Gastroesophageal sphincter (tissue), 4 donors: Measurements from ENCODE around the gene PCK2. TPM values are rescaled to one million over a fixed set of nuclear protein-coding genes. Genes with fewer than 3 reads are reported as not detected.

Experiments
- ATAC-seq: fragments of 150-250 bp; one replicate; pipeline ENCODE4 v1.9.1; 2016; ENCODE audit warnings: mild to moderate bottlenecking, moderate library complexity
- H3K27ac ChIP-seq, 4 donors: fragments of 200-600 bp; sonication (generic) in 3 of 4; 1 replicate in 3 of 4; 2 replicates in 1 of 4; pipeline ENCODE4 v1.5.1; 2016 to 2019
- H3K27me3 ChIP-seq: fragments of 200-600 bp; sonication (generic); one replicate; pipeline ENCODE4 v1.5.1; 2019
- H3K36me3 ChIP-seq, 2 donors: fragments of 200-600 bp; sonication (generic); one replicate each; pipeline ENCODE4 v1.5.1; 2019; ENCODE audit warnings: control low read depth in 1 of 2
- H3K4me1 ChIP-seq, 3 donors: fragments of 200-600 bp; sonication (generic); 1 replicate in 2 of 3; 2 replicates in 1 of 3; pipeline ENCODE4 v1.5.1; 2016 to 2019; ENCODE audit warnings: control low read depth in 2 of 3
- H3K4me3 ChIP-seq, 2 donors: fragments of 200-600 bp; sonication (generic); one replicate each; pipeline ENCODE4 v1.5.1; 2019; ENCODE audit warnings: mild to moderate bottlenecking in 1 of 2, moderate library complexity in 1 of 2
- H3K9me3 ChIP-seq, 3 donors: fragments of 200-600 bp; sonication (generic); one replicate each; pipeline ENCODE4 v1.5.1; 2017 to 2019; ENCODE audit warnings: control low read depth in 2 of 3
- CTCF ChIP-seq, 4 experiments: fragments of 200-600 bp in 2 of 4; fragments of 450-650 bp in 2 of 4; sonication (generic) in 1 of 4; IDR thresholded peaks; one replicate each; pipeline ENCODE4 v1.5.1; 2017 to 2019; ENCODE audit warnings: antibody characterized with exemption in 4 of 4, mild to moderate bottlenecking in 2 of 4, moderate library complexity in 2 of 4
- EP300 ChIP-seq: sonication (generic); formaldehyde crosslinking; IDR thresholded peaks from one replicate; pipeline ENCODE4 v1.6.1; 2017; ENCODE audit warnings: antibody characterized with exemption, mild to moderate bottlenecking
- POLR2A ChIP-seq, 2 donors: fragments of 450-650 bp; IDR thresholded peaks; one replicate each; pipeline ENCODE4 v1.6.1; 2017; ENCODE audit warnings: antibody characterized with exemption in 2 of 2, mild to moderate bottlenecking in 2 of 2, moderate library complexity in 1 of 2
- POLR2AphosphoS5 ChIP-seq: sonication (generic); formaldehyde crosslinking; IDR thresholded peaks from one replicate; pipeline ENCODE4 v1.6.1; 2017; ENCODE audit warnings: antibody characterized with exemption
- WGBS, 2 donors: methylation state at CpG; one replicate each; pipeline ENCODE4 v1.1.5; 2018; ENCODE audit warnings: low coverage in 1 of 2; 5-methylcytosine and 5-hydroxymethylcytosine counted together
- total RNA-seq, 4 donors: library from RNA; depleted of rRNA; stranded (reverse); fragments of >200 nt; gene quantifications; one replicate each; pipeline ENCODE4 v1.1.0, GENCODE V29; 2016

The PCK2 gene
- total RNA-seq, 4 donors from 2014 or later, result 9.2 to 14.9 (median 11.6) TPM

GRCh38 chr14:24071144-24071697 lies 22.9 kb upstream of the PCK2 start, which contains the start of gene CPNE6:
TSS of gene CPNE6 (plus strand) at chr14:24071562. CDS start at chr14:24072937, 1,375 bp downstream.
- no peaks in the 10 kb centered on the region for H3K36me3 ChIP-seq
- H3K4me1 ChIP-seq, result peaks cover 0 to 21% (median 0%) of the 10 kb centered on the region in 3 donors
- 60% methylated on average over 8 of the region's 19 CpGs; no CpG with 5 or more reads in 1 of the 2 donors for WGBS, 2 donors
- TF ChIP-seq POLR2AphosphoS5 (no peak), POLR2A (IDR thresholded peaks at IDR 0.05) (no peak), EP300 (no peak), CTCF (IDR thresholded peaks at IDR 0.05) (no peak)
- H3K4me3 ChIP-seq, result no peak within 1 kb of the TSS
- peaks cover 44% of the 10 kb centered on the region for H3K27me3 ChIP-seq
- H3K27ac ChIP-seq, result no peak within 1 kb of the TSS
- no peak for ATAC-seq
- no peaks in the 10 kb centered on the region for H3K9me3 ChIP-seq

GRCh38 chr14:24071836-24072430 lies 22.2 kb upstream of the PCK2 start:
- H3K27me3 ChIP-seq, result peaks cover 44% of the 10 kb centered on the region
- no peaks in the 10 kb centered on the region for H3K9me3 ChIP-seq
- H3K4me3 ChIP-seq, result no peak overlapping the region
- no peak overlapping the region for H3K27ac ChIP-seq
- peaks cover 0 to 21% (median 0%) of the 10 kb centered on the region in 3 donors for H3K4me1 ChIP-seq
- no peak for ATAC-seq
- no peak for TF ChIP-seq POLR2AphosphoS5
- no peak for TF ChIP-seq CTCF (IDR thresholded peaks at IDR 0.05)
- no peak for TF ChIP-seq EP300
- TF ChIP-seq POLR2A (IDR thresholded peaks at IDR 0.05), result no peak
- WGBS, 2 donors, result 48% methylated on average over 7 of the region's 12 CpGs; no CpG with 5 or more reads in 1 of the 2 donors
- H3K36me3 ChIP-seq, result no peaks in the 10 kb centered on the region

- Histone ChIP-seq H3K36me3 (no peaks in the 10 kb centered on the region), H3K27ac (no peak overlapping the region), H3K4me1 (peaks cover 0 to 21% (median 0%) of the 10 kb centered on the region in 3 donors), H3K4me3 (no peak overlapping the region), H3K9me3 (no peaks in the 10 kb centered on the region), H3K27me3 (peaks cover 44% of the 10 kb centered on the region)
- ATAC-seq, result no peak
- no CpG with 5 or more reads among the region's 7 CpGs for WGBS, 2 donors
- TF ChIP-seq POLR2A (IDR thresholded peaks at IDR 0.05) (no peak), POLR2AphosphoS5 (no peak), CTCF (IDR thresholded peaks at IDR 0.05) (no peak), EP300 (no peak)
These were observed 21.7 kb upstream of the PCK2 start for GRCh38 chr14:24072436-24072835.

GRCh38 chr14:24072881-24073877 lies 20.9 kb upstream of the PCK2 start:
- WGBS, 2 donors, result 87% methylated on average over 17 of the region's 26 CpGs; no CpG with 5 or more reads in 1 of the 2 donors
- peaks cover 44% of the 10 kb centered on the region for H3K27me3 ChIP-seq
- no peak for ATAC-seq
- peaks cover 0 to 21% (median 0%) of the 10 kb centered on the region in 3 donors for H3K4me1 ChIP-seq
- TF ChIP-seq POLR2A (IDR thresholded peaks at IDR 0.05), result no peak
- no peak for TF ChIP-seq CTCF (IDR thresholded peaks at IDR 0.05)
- no peak for TF ChIP-seq POLR2AphosphoS5
- TF ChIP-seq EP300, result no peak
- H3K36me3 ChIP-seq, result no peaks in the 10 kb centered on the region
- no peaks in the 10 kb centered on the region for H3K9me3 ChIP-seq
- no peak overlapping the region for H3K27ac ChIP-seq
- no peak overlapping the region for H3K4me3 ChIP-seq
